Naive thymus-derived CD4-positive, alpha-beta T cell (primary cell): ENCODE measurements around the gene B2M. TPM values are rescaled to one million over a fixed set of nuclear protein-coding genes. Genes with fewer than 3 reads are reported as not detected.
A peak's percentile ranks its signal among the peaks of the same experiment; 100 is the strongest.
"Not testable (repeated sequence)": the region's sequence is repeated elsewhere in the genome, so short reads cannot be mapped to it uniquely, and the experiment has no call there.

Source experiments
- ATAC-seq: fragments of 150-1000 bp; cut with Tn5 transposase; 2 replicates; pipeline ENCODE4 v1.10.0; 2021; ENCODE audit warnings: mild to moderate bottlenecking, moderate library complexity
- CTCF ChIA-PET: fragments of 350-600 bp; sonication (Branson Sonifier 250); formaldehyde crosslinking; loops from one replicate; lab custom pipeline; 2021; ENCODE audit warnings: antibody characterized with exemption; lab: Charles Lee
- POLR2A ChIA-PET: fragments of 350-600 bp; sonication (Branson Sonifier 250); formaldehyde crosslinking; loops from one replicate; lab custom pipeline; 2021; ENCODE audit warnings: antibody characterized with exemption, inconsistent platforms; lab: Charles Lee
- DNase-seq, 9 donors: peaks; one replicate each; pipeline versions ENCODE4 v3.0.0 to v3.0.0-alpha.2; 2020 to 2022; ENCODE audit warnings: mixed read lengths in 1 of 9
- H3K27ac ChIP-seq: one replicate; pipeline ENCODE4 v1.7.0; 2013; ENCODE audit warnings: mild to moderate bottlenecking, low read depth, low read length, moderate library complexity
- H3K27me3 ChIP-seq, 2 donors: one replicate each; pipeline ENCODE4 v1.7.0; 2013; ENCODE audit warnings: low read length in 2 of 2, mild to moderate bottlenecking in 2 of 2, moderate library complexity in 2 of 2; ENCODE audit not compliant: control insufficient read depth in 2 of 2, insufficient read depth in 2 of 2
- H3K36me3 ChIP-seq, 3 experiments: 1 replicate in 2 of 3; 2 replicates in 1 of 3; pipeline ENCODE4 v1.7.0; 2013; ENCODE audit warnings: low read length in 3 of 3, mild to moderate bottlenecking in 3 of 3, moderate library complexity in 1 of 3; ENCODE audit not compliant: insufficient read depth in 3 of 3, control insufficient read depth in 2 of 3
- H3K4me1 ChIP-seq, 2 donors: one replicate each; pipeline ENCODE4 v1.7.0; 2013; ENCODE audit warnings: low read length in 2 of 2, mild to moderate bottlenecking in 2 of 2, moderate library complexity in 1 of 2; ENCODE audit not compliant: control insufficient read depth in 2 of 2, insufficient read depth in 2 of 2
- H3K4me3 ChIP-seq: 2 replicates; pipeline ENCODE4 v1.7.0; 2013; ENCODE audit warnings: mild to moderate bottlenecking, low read length
- H3K9me3 ChIP-seq, 3 experiments: 1 replicate in 2 of 3; 2 replicates in 1 of 3; pipeline ENCODE4 v1.7.0; 2013; ENCODE audit warnings: low read length in 3 of 3; ENCODE audit not compliant: control insufficient read depth in 2 of 3
- H3K27ac Mint-ChIP-seq, 9 donors: one replicate each; pipeline ENCODE4 v1.8.0; 2020 to 2022; ENCODE audit warnings: mixed read lengths in 9 of 9, mild to moderate bottlenecking in 8 of 9, moderate library complexity in 5 of 9, inconsistent platforms in 2 of 9
- H3K27me3 Mint-ChIP-seq, 5 donors: one replicate each; pipeline ENCODE4 v1.8.0; 2021 to 2022; ENCODE audit warnings: mixed read lengths in 5 of 5, mild to moderate bottlenecking in 1 of 5
- H3K36me3 Mint-ChIP-seq, 5 donors: one replicate each; pipeline ENCODE4 v1.8.0; 2020 to 2022; ENCODE audit warnings: mixed read lengths in 5 of 5, mild to moderate bottlenecking in 3 of 5, inconsistent platforms in 1 of 5
- H3K4me1 Mint-ChIP-seq, 7 donors: one replicate each; pipeline ENCODE4 v1.8.0; 2020 to 2022; ENCODE audit warnings: mixed read lengths in 7 of 7, mild to moderate bottlenecking in 3 of 7, inconsistent platforms in 1 of 7
- H3K4me3 Mint-ChIP-seq, 10 donors: one replicate each; pipeline ENCODE4 v1.8.0; 2020 to 2022; ENCODE audit warnings: mild to moderate bottlenecking in 10 of 10, mixed read lengths in 10 of 10, moderate library complexity in 6 of 10, inconsistent platforms in 2 of 10
- H3K9me3 Mint-ChIP-seq, 11 donors: one replicate each; pipeline ENCODE4 v1.8.0; 2020 to 2022; ENCODE audit warnings: mixed read lengths in 11 of 11, mild to moderate bottlenecking in 4 of 11, inconsistent platforms in 1 of 11, moderate library complexity in 1 of 11
- intact Hi-C, 2 donors: fragments of 100-400 bp; cut with micrococcal nuclease; formaldehyde crosslinking; loops; one replicate each; pipeline ENCODE4 v1.15.1; 2023
- polyA plus RNA-seq, 2 donors: library from polyadenylated mRNA; unstranded; fragments of 300-500 nt; fragmentation: Illumina TruSeq; gene quantifications; one replicate each; pipeline ENCODE4 v1.2.3, GENCODE V29; 2021
- total RNA-seq, 6 experiments: library from RNA in 5 of 6; stranded (reverse) in 5 of 6; gene quantifications; 1 replicate in 5 of 6; 2 replicates in 1 of 6; pipeline ENCODE4 v1.2.3 and lab custom pipeline; 2021 to 2026

The B2M gene
- total and polyA plus RNA-seq, 7 experiments from 2014 or later, result 4,325 to 34,374 (median 6,506) TPM

GRCh38 chr15:44690245-44690644, 21.1 kb upstream of the B2M start:
- Mint-ChIP-seq H3K27ac (peak overlapping the region in 7 of 9 donors; percentile 26 to 76 (median 60)), H3K4me3 (peak overlapping the region in 4 of 10 donors; percentile 16 to 32 (median 28)), H3K4me1 (peaks cover 20 to 62% (median 53%) of the 10 kb centered on the region in 7 donors), H3K9me3 (peaks cover 11 to 43% (median 30%) of the 10 kb centered on the region in 11 donors), H3K36me3 (peaks cover 18 to 44% (median 27%) of the 10 kb centered on the region in 5 donors)
- intact Hi-C loops, result loop anchor here in 1 of 2 donors (1.0 to 2.0 kb wide), 2 partner anchors 13 to 21 kb away; partner anchors contain the start of genes B2M and PATL2
- not testable (repeated sequence) for H3K27me3 ChIP-seq, H3K4me3 ChIP-seq, H3K36me3 ChIP-seq, H3K27me3 Mint-ChIP-seq, H3K9me3 ChIP-seq, H3K27ac ChIP-seq
- peak in 1 of 9 donors; percentile 10 for DNase-seq
- peak; percentile 51 for ATAC-seq
- peaks cover 5 to 10% of the 10 kb centered on the region in 2 donors for H3K4me1 ChIP-seq
- POLR2A ChIA-PET, result interaction anchor here (0.7 to 38.1 kb wide), 5 partner anchors 9 to 101 kb away, joined by 4 to 3822 read pairs (median 109); partner anchors contain the start of genes B2M, PATL2, SPG11 and TRIM69
- CTCF ChIA-PET, result interaction anchor here (0.8 to 1.5 kb wide), 7 partner anchors 13 to 46 kb away, joined by 3 to 13 read pairs (median 4); partner anchors contain the start of genes B2M, PATL2, SPG11 and TRIM69

GRCh38 chr15:44692659-44693058, 18.7 kb upstream of the B2M start:
- H3K36me3 Mint-ChIP-seq, result peaks cover 1 to 25% (median 10%) of the 10 kb centered on the region in 5 donors
- peaks cover 0 to 10% of the 10 kb centered on the region in 2 donors for H3K4me1 ChIP-seq

DNA sequence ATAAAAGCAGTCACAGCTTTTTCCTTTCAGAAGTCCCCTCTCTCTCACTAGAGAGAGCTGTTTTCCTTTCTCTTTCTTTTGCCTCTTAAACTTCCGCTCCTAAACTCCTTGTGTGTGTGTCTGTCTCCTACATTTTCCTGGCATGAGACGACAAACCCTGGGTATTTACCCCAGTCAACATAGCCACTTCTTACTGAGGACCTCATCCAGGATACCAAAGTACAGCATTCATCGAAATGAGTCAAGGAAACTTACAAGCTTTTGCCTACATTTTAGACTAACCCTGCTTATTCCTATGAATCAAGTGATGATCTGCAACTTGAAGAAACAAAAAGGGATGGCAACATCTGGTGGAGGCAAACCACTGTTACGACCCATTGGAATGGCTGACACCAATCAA, 16.9 kb upstream of the B2M start:
- intact Hi-C loops, result no loop called here
- H3K36me3 ChIP-seq, result no peaks in the 10 kb centered on the region
- CTCF ChIA-PET, result interaction anchor here (0.9 to 3.5 kb wide), 2 partner anchors 31 to 42 kb away, joined by 3 to 11 read pairs; partner anchors contain the start of genes SPG11 and TRIM69
- Mint-ChIP-seq H3K9me3 (peaks cover 0 to 14% (median 4%) of the 10 kb centered on the region in 11 donors), H3K4me1 (peaks cover 21 to 49% (median 40%) of the 10 kb centered on the region in 7 donors), H3K27me3 (peaks cover 0 to 10% (median 0%) of the 10 kb centered on the region in 5 donors), H3K36me3 (peaks cover 0 to 14% (median 4%) of the 10 kb centered on the region in 5 donors), H3K4me3 (peak overlapping the region in 1 of 10 donors; percentile 44), H3K27ac (peak overlapping the region in 6 of 9 donors; percentile 17 to 66 (median 34))
- peaks cover 0 to 10% of the 10 kb centered on the region in 2 donors for H3K4me1 ChIP-seq
- DNase-seq (no peak), ATAC-seq (no peak)
- H3K4me3 ChIP-seq, result no peak overlapping the region
- POLR2A ChIA-PET, result interaction anchor here (1.2 to 8.4 kb wide), 8 partner anchors 10 to 42 kb away, joined by 3 to 156 read pairs (median 12); partner anchors contain the start of genes B2M, PATL2, SPG11 and TRIM69
- H3K27ac ChIP-seq, result no peak overlapping the region
- H3K9me3 ChIP-seq, result no peaks in the 10 kb centered on the region
- H3K27me3 ChIP-seq, result no peaks in the 10 kb centered on the region

More at GRCh38 chr15:44692659-44693058, 18.7 kb upstream of the B2M start:
- Mint-ChIP-seq H3K4me3 (peak overlapping the region in 1 of 10 donors; percentile 61), H3K27ac (peak overlapping the region in 5 of 9 donors; percentile 14 to 79 (median 50)), H3K9me3 (peaks cover under 1 to 19% (median 15%) of the 10 kb centered on the region in 11 donors), H3K4me1 (peaks cover 23 to 61% (median 50%) of the 10 kb centered on the region in 7 donors), H3K27me3 (peaks cover 0 to 5% (median 0%) of the 10 kb centered on the region in 5 donors)
- no peak for DNase-seq
- Histone ChIP-seq H3K36me3 (no peaks in the 10 kb centered on the region), H3K27me3 (no peaks in the 10 kb centered on the region), H3K4me3 (no peak overlapping the region), H3K27ac (no peak overlapping the region), H3K9me3 (no peaks in the 10 kb centered on the region)
- intact Hi-C loops, result no loop called here
- CTCF ChIA-PET, result interaction anchor here (0.6 to 1.5 kb wide), 3 partner anchors 29 to 99 kb away, joined by 3 to 9 read pairs (median 4); partner anchors contain the start of genes SPG11 and TRIM69
- no peak for ATAC-seq
- POLR2A ChIA-PET, result interaction anchor here (0.7 to 38.1 kb wide), 5 partner anchors 8 to 51 kb away, joined by 3 to 3822 read pairs (median 109); partner anchors contain the start of genes B2M, PATL2, SPG11 and TRIM69

DNA sequence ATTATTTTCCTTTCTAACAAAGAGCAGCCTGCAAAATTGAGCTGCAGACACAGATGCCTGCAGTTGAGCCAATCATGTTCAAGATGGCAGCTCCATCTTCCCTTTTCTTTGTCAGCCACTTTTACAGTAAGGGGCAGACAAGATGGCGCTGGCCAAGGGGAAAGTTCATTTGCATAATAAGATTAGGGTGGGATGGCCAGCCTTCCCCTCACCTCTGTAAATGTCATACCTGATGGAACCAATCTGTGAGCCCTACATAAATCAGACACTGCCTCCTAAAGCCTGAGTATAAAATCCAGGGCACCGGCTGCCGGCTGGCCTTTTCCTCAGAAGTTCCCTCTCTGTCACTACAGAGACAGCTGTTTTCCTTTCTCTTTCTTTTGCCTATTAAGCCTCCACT, 16.0 kb upstream of the B2M start:
- H3K36me3 Mint-ChIP-seq, result peaks cover 0 to 17% (median 9%) of the 10 kb centered on the region in 5 donors
- H3K27me3 Mint-ChIP-seq, result peaks cover 0 to 14% (median 0%) of the 10 kb centered on the region in 5 donors
- ChIA-PET POLR2A (interaction anchor here (0.6 to 8.4 kb wide), 7 partner anchors 11 to 42 kb away, joined by 4 to 156 read pairs (median 18); partner anchors contain the start of genes B2M, PATL2, SPG11 and TRIM69), CTCF (interaction anchor here (0.6 to 3.5 kb wide), 5 partner anchors 14 to 45 kb away, joined by 3 to 11 read pairs (median 5); partner anchors contain the start of gene SPG11)
- intact Hi-C loops, result no loop called here
- H3K36me3 ChIP-seq, result no peaks in the 10 kb centered on the region
- peaks cover 0 to 4% of the 10 kb centered on the region in 2 donors for H3K4me1 ChIP-seq
- DNase-seq (no peak), ATAC-seq (no peak)
- no peaks in the 10 kb centered on the region for H3K27me3 ChIP-seq
- H3K9me3 ChIP-seq, result no peaks in the 10 kb centered on the region
- no peak overlapping the region for H3K27ac ChIP-seq
- peaks cover 20 to 47% (median 41%) of the 10 kb centered on the region in 7 donors for H3K4me1 Mint-ChIP-seq
- H3K4me3 Mint-ChIP-seq, result no peak overlapping the region
- H3K27ac Mint-ChIP-seq, result peak overlapping the region in 3 of 9 donors; percentile 16 to 85 (median 46)
- H3K4me3 ChIP-seq, result no peak overlapping the region
- H3K9me3 Mint-ChIP-seq, result peaks cover 0 to 19% (median 9%) of the 10 kb centered on the region in 11 donors

DNA sequence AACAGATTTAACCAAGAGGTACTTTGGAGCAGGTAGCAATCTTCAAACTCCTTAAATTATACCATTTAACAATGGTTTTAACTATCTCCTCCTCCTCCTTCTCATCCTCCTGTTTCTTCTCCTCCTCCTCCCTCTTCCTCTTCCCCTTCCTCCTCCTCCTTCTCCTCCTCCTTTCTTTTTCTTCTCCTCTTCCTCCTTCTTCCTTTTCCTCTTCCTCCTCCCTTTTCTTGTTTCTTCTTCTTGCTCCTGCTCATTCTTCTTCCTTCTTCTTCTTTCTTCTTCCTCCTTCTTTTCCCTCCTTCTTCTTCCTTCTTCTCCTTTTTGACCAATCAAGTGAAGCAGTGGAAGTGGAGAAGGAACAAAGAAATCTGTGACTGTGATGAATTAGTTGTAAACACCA, 14.3 kb upstream of the B2M start:
- CTCF ChIA-PET, result interaction anchor here (0.7 to 3.5 kb wide), 5 partner anchors 11 to 33 kb away, joined by 3 to 11 read pairs (median 3); partner anchors contain the start of gene SPG11
- peaks cover 0 to 20% (median 0%) of the 10 kb centered on the region in 5 donors for H3K27me3 Mint-ChIP-seq
- no peak overlapping the region for H3K4me3 Mint-ChIP-seq
- H3K4me3 ChIP-seq, result no peak overlapping the region
- DNase-seq (no peak), ATAC-seq (no peak)
- H3K9me3 Mint-ChIP-seq, result peaks cover 0 to 33% (median 19%) of the 10 kb centered on the region in 11 donors
- no peaks in the 10 kb centered on the region for H3K36me3 ChIP-seq
- POLR2A ChIA-PET, result interaction anchor here (0.5 to 8.4 kb wide), 9 partner anchors 8 to 38 kb away, joined by 3 to 156 read pairs (median 5); partner anchors contain the start of genes B2M, PATL2 and SPG11
- intact Hi-C loops, result no loop called here
- H3K4me1 ChIP-seq, result no peaks in the 10 kb centered on the region
- peak overlapping the region in 7 of 9 donors; percentile 16 to 90 (median 60) for H3K27ac Mint-ChIP-seq
- H3K27me3 ChIP-seq, result no peaks in the 10 kb centered on the region
- H3K4me1 Mint-ChIP-seq, result peaks cover 20 to 45% (median 36%) of the 10 kb centered on the region in 7 donors
- no peak overlapping the region for H3K27ac ChIP-seq
- no peaks in the 10 kb centered on the region for H3K9me3 ChIP-seq
- H3K36me3 Mint-ChIP-seq, result peaks cover 0 to 30% (median 14%) of the 10 kb centered on the region in 5 donors

GRCh38 chr15:44698641-44699040, 12.7 kb upstream of the B2M start:
- peaks cover 0 to 43% (median 18%) of the 10 kb centered on the region in 5 donors for H3K36me3 Mint-ChIP-seq
- no peaks in the 10 kb centered on the region for H3K36me3 ChIP-seq
- H3K27me3 ChIP-seq, result no peaks in the 10 kb centered on the region
- ChIA-PET POLR2A (interaction anchor here (0.8 to 8.4 kb wide), 9 partner anchors 8 to 38 kb away, joined by 4 to 156 read pairs (median 8); partner anchors contain the start of genes B2M, PATL2, SPG11 and TRIM69), CTCF (interaction anchor here (0.6 to 1.3 kb wide), 2 partner anchors 12 to 112 kb away, joined by 3 read pairs; partner anchors contain the start of gene PATL2)
- ATAC-seq (no peak), DNase-seq (no peak)
- peaks cover 0 to 20% (median 0%) of the 10 kb centered on the region in 5 donors for H3K27me3 Mint-ChIP-seq
- H3K27ac Mint-ChIP-seq, result peak overlapping the region in 2 of 9 donors; percentile 7 to 65
- no peak overlapping the region for H3K27ac ChIP-seq
- H3K9me3 Mint-ChIP-seq, result peaks cover 0 to 49% (median 28%) of the 10 kb centered on the region in 11 donors
- H3K4me1 ChIP-seq, result no peaks in the 10 kb centered on the region
- H3K4me1 Mint-ChIP-seq, result peaks cover 18 to 49% (median 36%) of the 10 kb centered on the region in 7 donors
- H3K4me3 ChIP-seq, result no peak overlapping the region
- intact Hi-C loops, result no loop called here
- no peaks in the 10 kb centered on the region for H3K9me3 ChIP-seq
- no peak overlapping the region for H3K4me3 Mint-ChIP-seq
